ENCODE results near the gene PROM1. TPM values are rescaled to one million over a fixed set of nuclear protein-coding genes. Genes with fewer than 3 reads are reported as not detected.

The PROM1 gene
- polyA plus RNA-seq, 2 donors, result 0.37 to 0.47 TPM

DNA sequence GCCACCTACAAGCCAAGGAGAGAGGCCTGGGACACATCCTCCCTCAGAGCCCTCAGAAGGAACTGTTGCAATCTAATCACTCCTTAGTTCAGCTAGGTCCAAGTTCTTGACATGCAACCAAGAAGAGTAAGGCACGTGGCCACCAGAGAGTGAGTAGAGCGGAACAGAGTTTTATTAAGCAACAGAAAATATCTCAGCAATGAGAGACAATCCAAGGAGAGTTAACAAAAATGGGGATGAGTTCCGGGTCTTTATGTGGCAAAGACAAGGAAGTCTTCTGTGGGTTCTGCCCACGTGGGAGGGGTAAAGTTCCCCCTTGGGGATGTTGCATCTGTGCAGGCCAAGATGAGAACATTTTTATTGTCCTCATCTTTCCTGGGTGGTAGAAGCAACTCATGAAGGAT lies 38.5 kb upstream of the PROM1 start:
- H3K4me3 ChIP-seq (ENCODE audit: low read depth in 1 of 2, low read length in 2 of 2), result no peak overlapping the region
- no peaks in the 10 kb centered on the region for H3K36me3 ChIP-seq (ENCODE audit: control insufficient read depth in 2 of 2, insufficient read depth in 2 of 2, low read length in 1 of 2)
- no peaks in the 10 kb centered on the region for H3K4me1 ChIP-seq (ENCODE audit: control insufficient read depth in 2 of 2, insufficient read depth in 2 of 2, low read length in 1 of 2)
- H3K9me3 ChIP-seq (ENCODE audit: control insufficient read depth in 2 of 2, insufficient read depth in 1 of 2, low read depth in 1 of 2, low read length in 1 of 2), result no peaks in the 10 kb centered on the region
- WGBS, 2 donors, result 80 to 85% methylated on average over 4 of the region's 4 CpGs
- no peak overlapping the region for H3K27ac ChIP-seq (ENCODE audit: low read depth in 2 of 2, low read length in 1 of 2)
- H3K27me3 ChIP-seq (ENCODE audit: control insufficient read depth in 1 of 2, insufficient read depth in 2 of 2, low read length in 2 of 2), result no peaks in the 10 kb centered on the region

DNA sequence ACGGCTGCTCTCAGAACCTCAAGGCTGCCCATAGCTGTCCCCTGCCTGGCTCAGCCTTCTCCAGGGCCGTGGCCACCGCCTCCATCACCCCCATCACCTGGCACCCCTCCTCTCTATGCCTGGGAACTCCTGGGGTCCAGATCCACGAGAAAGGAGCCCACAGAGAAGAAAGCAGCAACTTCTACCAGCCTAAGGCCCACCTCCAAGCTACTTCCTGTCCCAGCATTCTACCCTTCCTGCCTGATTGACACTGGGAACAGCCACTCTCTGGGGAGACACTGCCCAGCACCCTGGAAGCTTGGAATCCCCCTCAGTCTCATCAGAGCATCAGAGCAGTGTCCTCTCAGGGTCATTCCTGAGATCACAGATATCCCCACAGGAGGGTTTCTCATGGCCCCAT lies 36.9 kb upstream of the PROM1 start:
- 75 to 93% methylated on average over 4 of the region's 4 CpGs for WGBS, 2 donors
- no peaks in the 10 kb centered on the region for H3K27me3 ChIP-seq (ENCODE audit: control insufficient read depth in 1 of 2, insufficient read depth in 2 of 2, low read length in 2 of 2)
- no peaks in the 10 kb centered on the region for H3K36me3 ChIP-seq (ENCODE audit: control insufficient read depth in 2 of 2, insufficient read depth in 2 of 2, low read length in 1 of 2)
- H3K4me3 ChIP-seq (ENCODE audit: low read depth in 1 of 2, low read length in 2 of 2), result no peak overlapping the region
- H3K9me3 ChIP-seq (ENCODE audit: control insufficient read depth in 2 of 2, insufficient read depth in 1 of 2, low read depth in 1 of 2, low read length in 1 of 2), result no peaks in the 10 kb centered on the region
- H3K4me1 ChIP-seq (ENCODE audit: control insufficient read depth in 2 of 2, insufficient read depth in 2 of 2, low read length in 1 of 2), result no peaks in the 10 kb centered on the region
- no peak overlapping the region for H3K27ac ChIP-seq (ENCODE audit: low read depth in 2 of 2, low read length in 1 of 2)

DNA sequence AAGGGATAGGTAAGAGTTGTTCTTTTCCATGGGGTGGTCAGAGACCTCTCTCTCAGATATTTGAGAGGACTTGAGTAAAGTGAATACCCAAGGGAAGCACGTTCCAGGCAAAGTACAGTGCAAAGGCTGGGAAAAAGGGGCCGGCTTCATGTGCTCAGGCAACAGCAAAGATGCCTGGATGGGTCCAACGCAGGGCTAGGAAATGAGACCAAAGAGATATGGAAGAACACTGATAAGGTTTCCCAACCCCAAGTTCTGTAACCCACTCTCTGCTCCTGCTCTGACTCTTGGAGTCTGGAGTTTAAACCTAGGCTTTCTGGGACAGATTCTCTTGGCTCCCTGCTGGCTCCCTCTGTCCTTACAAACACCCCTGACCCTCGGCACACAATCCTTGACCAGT lies 36.2 kb upstream of the PROM1 start:
- Histone ChIP-seq H3K27me3 (ENCODE audit: control insufficient read depth in 1 of 2, insufficient read depth in 2 of 2, low read length in 2 of 2) (no peaks in the 10 kb centered on the region), H3K4me1 (ENCODE audit: control insufficient read depth in 2 of 2, insufficient read depth in 2 of 2, low read length in 1 of 2) (no peaks in the 10 kb centered on the region), H3K9me3 (ENCODE audit: control insufficient read depth in 2 of 2, insufficient read depth in 1 of 2, low read depth in 1 of 2, low read length in 1 of 2) (no peaks in the 10 kb centered on the region), H3K36me3 (ENCODE audit: control insufficient read depth in 2 of 2, insufficient read depth in 2 of 2, low read length in 1 of 2) (no peaks in the 10 kb centered on the region), H3K4me3 (ENCODE audit: low read depth in 1 of 2, low read length in 2 of 2) (no peak overlapping the region), H3K27ac (ENCODE audit: low read depth in 2 of 2, low read length in 1 of 2) (no peak overlapping the region)
- WGBS, 2 donors, result 75 to 78% methylated on average over 4 of the region's 4 CpGs

DNA sequence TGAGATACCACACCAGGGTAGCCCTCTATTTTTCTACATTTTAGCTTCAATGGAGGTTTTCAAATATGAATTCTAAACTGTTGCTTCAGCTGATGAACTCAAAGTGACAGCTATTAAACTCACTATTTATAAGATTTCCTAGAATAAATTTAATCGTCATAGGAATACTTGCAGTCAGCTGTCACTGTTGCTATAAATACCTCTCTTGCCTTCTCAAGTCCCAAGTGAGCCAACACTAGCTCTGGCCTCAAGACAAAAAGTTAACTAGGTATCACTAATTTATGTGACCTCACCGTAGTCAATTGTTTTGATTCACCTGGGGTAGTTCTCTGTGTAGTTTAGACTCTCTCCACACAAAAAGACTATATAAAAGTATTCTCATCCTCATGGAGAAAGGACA lies 34.3 kb upstream of the PROM1 start:
- H3K27ac ChIP-seq (ENCODE audit: low read depth in 2 of 2, low read length in 1 of 2), result no peak overlapping the region
- WGBS, 2 donors, result 49 to 73% methylated on average over 2 of the region's 2 CpGs
- no peaks in the 10 kb centered on the region for H3K27me3 ChIP-seq (ENCODE audit: control insufficient read depth in 1 of 2, insufficient read depth in 2 of 2, low read length in 2 of 2)

DNA sequence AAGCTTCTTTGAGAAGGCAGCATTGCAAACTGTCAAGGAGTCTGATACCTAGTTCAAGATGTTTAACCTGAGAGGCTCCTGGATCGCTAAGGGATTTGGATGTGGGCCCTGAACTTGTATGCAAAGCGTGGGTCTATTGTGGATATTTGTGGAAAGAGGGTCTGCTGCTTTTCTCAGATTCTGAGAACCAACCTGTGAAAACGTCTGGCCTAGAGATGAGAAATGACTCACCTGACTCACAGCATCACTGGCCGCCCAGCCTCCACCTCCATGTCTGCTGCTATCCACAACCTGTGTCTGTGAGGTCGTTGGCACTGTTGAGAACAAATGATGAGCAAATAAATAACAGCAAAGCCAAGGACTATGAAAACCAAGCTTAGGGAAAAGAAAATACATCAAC lies 33.3 kb upstream of the PROM1 start:
- Histone ChIP-seq H3K36me3 (ENCODE audit: control insufficient read depth in 2 of 2, insufficient read depth in 2 of 2, low read length in 1 of 2) (no peaks in the 10 kb centered on the region), H3K4me3 (ENCODE audit: low read depth in 1 of 2, low read length in 2 of 2) (no peak overlapping the region), H3K4me1 (ENCODE audit: control insufficient read depth in 2 of 2, insufficient read depth in 2 of 2, low read length in 1 of 2) (no peaks in the 10 kb centered on the region), H3K27ac (ENCODE audit: low read depth in 2 of 2, low read length in 1 of 2) (no peak overlapping the region), H3K27me3 (ENCODE audit: control insufficient read depth in 1 of 2, insufficient read depth in 2 of 2, low read length in 2 of 2) (no peaks in the 10 kb centered on the region), H3K9me3 (ENCODE audit: control insufficient read depth in 2 of 2, insufficient read depth in 1 of 2, low read depth in 1 of 2, low read length in 1 of 2) (no peaks in the 10 kb centered on the region)
- WGBS, 2 donors, result 72 to 75% methylated on average over 5 of the region's 5 CpGs

More for the DNA sequence above, 34.3 kb upstream of the PROM1 start:
- H3K4me3 ChIP-seq (ENCODE audit: low read depth in 1 of 2, low read length in 2 of 2), result no peak overlapping the region
- H3K4me1 ChIP-seq (ENCODE audit: control insufficient read depth in 2 of 2, insufficient read depth in 2 of 2, low read length in 1 of 2), result no peaks in the 10 kb centered on the region
- H3K9me3 ChIP-seq (ENCODE audit: control insufficient read depth in 2 of 2, insufficient read depth in 1 of 2, low read depth in 1 of 2, low read length in 1 of 2), result no peaks in the 10 kb centered on the region
- H3K36me3 ChIP-seq (ENCODE audit: control insufficient read depth in 2 of 2, insufficient read depth in 2 of 2, low read length in 1 of 2), result no peaks in the 10 kb centered on the region

DNA sequence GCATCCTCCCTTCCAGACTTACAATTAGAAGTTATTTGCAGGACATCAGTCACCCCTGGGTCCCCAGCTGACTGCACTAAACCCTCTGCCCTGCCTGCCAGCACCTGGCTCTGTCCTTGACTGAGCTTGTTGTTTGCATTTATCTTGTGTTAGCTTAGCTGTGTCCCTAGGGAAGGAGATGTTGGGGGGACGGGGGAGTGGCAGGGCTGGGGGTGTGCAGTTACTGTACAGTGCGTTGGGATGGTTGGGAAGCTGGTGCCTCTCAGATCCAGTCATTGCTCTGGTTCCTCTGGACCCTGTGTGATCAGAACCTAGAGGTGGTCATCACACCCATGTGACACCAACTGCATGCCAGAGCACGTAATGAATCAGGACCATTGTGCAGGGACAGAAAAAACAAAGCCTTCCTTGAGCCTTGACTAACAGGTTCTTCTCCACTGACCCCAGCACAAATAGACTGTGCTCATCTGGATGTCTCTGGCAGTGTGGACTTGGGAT lies 32.7 kb upstream of the PROM1 start:
- WGBS, 2 donors, result 78 to 81% methylated on average over 3 of the region's 3 CpGs
- no peak overlapping the region for H3K4me3 ChIP-seq (ENCODE audit: low read depth in 1 of 2, low read length in 2 of 2)
- no peaks in the 10 kb centered on the region for H3K27me3 ChIP-seq (ENCODE audit: control insufficient read depth in 1 of 2, insufficient read depth in 2 of 2, low read length in 2 of 2)
- no peaks in the 10 kb centered on the region for H3K9me3 ChIP-seq (ENCODE audit: control insufficient read depth in 2 of 2, insufficient read depth in 1 of 2, low read depth in 1 of 2, low read length in 1 of 2)
- no peak overlapping the region for H3K27ac ChIP-seq (ENCODE audit: low read depth in 2 of 2, low read length in 1 of 2)
- H3K36me3 ChIP-seq (ENCODE audit: control insufficient read depth in 2 of 2, insufficient read depth in 2 of 2, low read length in 1 of 2), result no peaks in the 10 kb centered on the region
- H3K4me1 ChIP-seq (ENCODE audit: control insufficient read depth in 2 of 2, insufficient read depth in 2 of 2, low read length in 1 of 2), result no peaks in the 10 kb centered on the region

DNA sequence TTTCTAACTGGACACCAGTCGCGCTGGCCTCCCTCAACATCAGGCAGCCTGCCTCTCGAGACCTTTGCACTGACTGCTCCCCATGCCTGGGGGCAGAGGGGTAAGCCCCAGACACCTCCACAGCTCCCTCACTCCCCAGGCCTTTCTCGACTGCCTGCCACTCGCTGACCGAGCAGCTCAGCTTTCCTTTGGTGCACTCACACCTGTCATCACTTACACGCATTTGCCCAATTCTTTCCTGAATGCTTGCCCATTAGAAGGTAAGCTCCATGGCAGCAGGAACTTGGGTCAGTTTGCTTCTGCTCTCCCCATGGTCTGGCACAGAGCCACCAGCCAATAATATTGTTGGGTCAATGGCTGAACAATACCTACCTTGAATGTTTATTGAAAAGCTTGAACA lies 32.2 kb upstream of the PROM1 start:
- Histone ChIP-seq H3K27me3 (ENCODE audit: control insufficient read depth in 1 of 2, insufficient read depth in 2 of 2, low read length in 2 of 2) (no peaks in the 10 kb centered on the region), H3K36me3 (ENCODE audit: control insufficient read depth in 2 of 2, insufficient read depth in 2 of 2, low read length in 1 of 2) (no peaks in the 10 kb centered on the region), H3K27ac (ENCODE audit: low read depth in 2 of 2, low read length in 1 of 2) (no peak overlapping the region), H3K4me1 (ENCODE audit: control insufficient read depth in 2 of 2, insufficient read depth in 2 of 2, low read length in 1 of 2) (no peaks in the 10 kb centered on the region), H3K9me3 (ENCODE audit: control insufficient read depth in 2 of 2, insufficient read depth in 1 of 2, low read depth in 1 of 2, low read length in 1 of 2) (no peaks in the 10 kb centered on the region), H3K4me3 (ENCODE audit: low read depth in 1 of 2, low read length in 2 of 2) (no peak overlapping the region)
- WGBS, 2 donors, result 89 to 92% methylated on average over 7 of the region's 7 CpGs

DNA sequence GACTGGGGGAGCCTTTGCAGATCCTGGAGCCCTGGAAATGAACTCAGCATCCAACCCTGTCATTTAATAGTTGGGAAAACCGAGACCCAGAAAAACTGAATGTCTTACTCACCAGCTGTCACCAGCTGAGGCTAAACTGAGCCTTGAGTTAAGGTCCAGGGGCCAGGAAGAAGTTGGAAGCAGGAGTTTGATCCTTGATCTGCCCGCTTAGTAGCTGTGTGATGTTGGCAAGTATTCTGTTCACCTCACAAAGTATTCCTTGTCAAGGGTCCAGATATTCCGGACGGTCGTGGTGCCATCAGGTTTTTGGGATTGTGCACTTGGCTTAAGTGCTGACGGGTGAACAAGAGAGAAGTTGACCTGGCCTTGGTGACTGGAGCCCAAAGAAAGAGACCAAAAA lies 30.7 kb upstream of the PROM1 start:
- Histone ChIP-seq H3K4me3 (ENCODE audit: low read depth in 1 of 2, low read length in 2 of 2) (no peak overlapping the region), H3K9me3 (ENCODE audit: control insufficient read depth in 2 of 2, insufficient read depth in 1 of 2, low read depth in 1 of 2, low read length in 1 of 2) (no peaks in the 10 kb centered on the region), H3K27ac (ENCODE audit: low read depth in 2 of 2, low read length in 1 of 2) (no peak overlapping the region), H3K36me3 (ENCODE audit: control insufficient read depth in 2 of 2, insufficient read depth in 2 of 2, low read length in 1 of 2) (no peaks in the 10 kb centered on the region), H3K4me1 (ENCODE audit: control insufficient read depth in 2 of 2, insufficient read depth in 2 of 2, low read length in 1 of 2) (no peaks in the 10 kb centered on the region), H3K27me3 (ENCODE audit: control insufficient read depth in 1 of 2, insufficient read depth in 2 of 2, low read length in 2 of 2) (no peaks in the 10 kb centered on the region)
- WGBS, 2 donors, result 84 to 88% methylated on average over 6 of the region's 6 CpGs

DNA sequence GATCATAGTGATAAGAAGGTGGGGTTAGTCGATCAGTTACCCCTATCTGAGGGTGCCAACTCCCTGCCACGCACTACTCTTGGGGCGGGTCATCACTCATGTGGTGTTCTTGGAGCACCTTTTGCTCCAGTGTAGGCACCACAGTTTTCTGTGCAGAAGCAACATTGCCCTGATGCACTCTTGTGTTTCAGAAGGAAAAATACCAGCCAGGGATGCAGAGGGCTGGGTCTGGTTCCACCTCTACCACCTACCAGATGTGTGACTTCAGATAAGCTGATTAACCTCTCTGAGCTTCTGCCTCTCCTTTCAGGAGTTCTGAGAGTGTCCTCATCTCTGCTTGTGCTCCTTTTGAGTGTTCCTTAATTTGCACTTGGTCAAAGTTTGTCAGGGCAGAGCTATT lies 29.9 kb upstream of the PROM1 start:
- Histone ChIP-seq H3K4me3 (ENCODE audit: low read depth in 1 of 2, low read length in 2 of 2) (no peak overlapping the region), H3K27me3 (ENCODE audit: control insufficient read depth in 1 of 2, insufficient read depth in 2 of 2, low read length in 2 of 2) (no peaks in the 10 kb centered on the region), H3K4me1 (ENCODE audit: control insufficient read depth in 2 of 2, insufficient read depth in 2 of 2, low read length in 1 of 2) (no peaks in the 10 kb centered on the region), H3K36me3 (ENCODE audit: control insufficient read depth in 2 of 2, insufficient read depth in 2 of 2, low read length in 1 of 2) (no peaks in the 10 kb centered on the region), H3K27ac (ENCODE audit: low read depth in 2 of 2, low read length in 1 of 2) (no peak overlapping the region), H3K9me3 (ENCODE audit: control insufficient read depth in 2 of 2, insufficient read depth in 1 of 2, low read depth in 1 of 2, low read length in 1 of 2) (no peaks in the 10 kb centered on the region)
- WGBS, 2 donors, result 78 to 87% methylated on average over 3 of the region's 3 CpGs

DNA sequence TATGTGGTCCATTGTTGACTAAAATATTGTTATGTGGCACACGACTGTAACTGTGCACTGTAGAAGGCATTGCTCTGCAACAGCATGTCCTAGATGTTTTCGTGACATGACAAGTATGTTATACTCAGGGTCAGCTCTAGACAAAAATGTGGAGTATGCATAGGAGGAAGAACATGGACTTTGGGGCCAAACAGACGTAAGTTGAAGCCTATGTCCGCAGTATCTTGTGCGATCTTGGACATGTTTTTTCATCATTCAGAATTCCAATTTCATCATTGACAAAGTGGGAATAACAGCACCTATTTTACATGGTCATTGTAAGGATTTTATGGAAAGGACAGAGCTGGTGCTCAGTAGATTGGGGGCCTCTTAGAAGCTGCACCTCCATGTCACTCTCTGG lies 27.7 kb upstream of the PROM1 start:
- 92% methylated on average over 5 of the region's 5 CpGs for WGBS, 2 donors
- H3K9me3 ChIP-seq (ENCODE audit: control insufficient read depth in 2 of 2, insufficient read depth in 1 of 2, low read depth in 1 of 2, low read length in 1 of 2), result no peaks in the 10 kb centered on the region
- no peaks in the 10 kb centered on the region for H3K27me3 ChIP-seq (ENCODE audit: control insufficient read depth in 1 of 2, insufficient read depth in 2 of 2, low read length in 2 of 2)
- no peak overlapping the region for H3K4me3 ChIP-seq (ENCODE audit: low read depth in 1 of 2, low read length in 2 of 2)
- H3K4me1 ChIP-seq (ENCODE audit: control insufficient read depth in 2 of 2, insufficient read depth in 2 of 2, low read length in 1 of 2), result no peaks in the 10 kb centered on the region
- no peaks in the 10 kb centered on the region for H3K36me3 ChIP-seq (ENCODE audit: control insufficient read depth in 2 of 2, insufficient read depth in 2 of 2, low read length in 1 of 2)
- H3K27ac ChIP-seq (ENCODE audit: low read depth in 2 of 2, low read length in 1 of 2), result no peak overlapping the region

Measured in esophagus (tissue), 2 donors.